SK-N-SH (cell line): ENCODE measurements around the gene DECR2. TPM values are rescaled to one million over a fixed set of nuclear protein-coding genes. Genes with fewer than 3 reads are reported as not detected.

ENCODE experiments used
- CTCF ChIA-PET: fragments of 300-600, 350-600 bp; formaldehyde crosslinking; extraction: SDS; loops from one replicate; lab custom pipeline; 2021; lab: Yijun Ruan, JAX
- POLR2A ChIA-PET: fragments of 350-600 bp; sonication (Branson Sonifier 250); formaldehyde crosslinking; extraction: SDS; loops from one replicate; lab custom pipeline; 2020; ENCODE audit warnings: antibody characterized with exemption, inconsistent platforms; lab: Yijun Ruan, JAX
- DNase-seq: peaks from one replicate; pipeline ENCODE4 v3.0.0; 2012
- H2AFZ ChIP-seq: fragments of 200-600 bp; sonication (generic); 2 replicates; pipeline ENCODE4 v1.8.1; 2016; ENCODE audit warnings: antibody characterized with exemption, mild to moderate bottlenecking, low read depth
- H3F3A ChIP-seq: fragments of 200-600 bp; sonication (generic); replicated peaks from 2 replicates; pipeline ENCODE3; 2016; ENCODE audit warnings: antibody characterized with exemption, mild to moderate bottlenecking; ENCODE audit not compliant: insufficient read depth
- H3K27ac ChIP-seq, 2 experiments: fragments of 200-500 bp in 1 of 2; fragments of 200-600 bp in 1 of 2; sonication (Bioruptor generic) in 1 of 2; sonication (generic), shearing (Covaris generic) in 1 of 2; 2 replicates each; pipeline versions ENCODE4 v1.5.1 to v1.6.1; 2014 to 2016; ENCODE audit warnings: low read depth in 2 of 2, inconsistent platforms in 1 of 2, low read length in 1 of 2, mild to moderate bottlenecking in 1 of 2, mixed read lengths in 1 of 2
- H3K27me3 ChIP-seq: fragments of 200-600 bp; sonication (generic), shearing (Covaris generic); 2 replicates; pipeline ENCODE4 v1.6.1; 2016; ENCODE audit warnings: mixed run types; ENCODE audit not compliant: insufficient read depth
- H3K36me3 ChIP-seq, 2 experiments: fragments of 200-500 bp in 1 of 2; fragments of 200-600 bp in 1 of 2; sonication (Bioruptor generic) in 1 of 2; sonication (generic) in 1 of 2; replicated peaks in 1 of 2; 2 replicates each; pipeline versions ENCODE3 to v1.5.1; 2014 to 2016; ENCODE audit warnings: low read length in 1 of 2, mild to moderate bottlenecking in 1 of 2; ENCODE audit not compliant: insufficient read depth in 2 of 2, control insufficient read depth in 1 of 2
- H3K4me1 ChIP-seq, 2 experiments: fragments of 200-500 bp in 1 of 2; fragments of 200-600 bp in 1 of 2; sonication (Bioruptor generic) in 1 of 2; sonication (generic), shearing (Covaris generic) in 1 of 2; 2 replicates each; pipeline versions ENCODE4 v1.5.1 to v1.6.1; 2014 to 2016; ENCODE audit warnings: low read depth in 1 of 2, low read length in 1 of 2, mixed run types in 1 of 2; ENCODE audit not compliant: insufficient read depth in 2 of 2, control insufficient read depth in 1 of 2
- H3K4me2 ChIP-seq: fragments of 200-600 bp; sonication (generic), shearing (Covaris generic); 2 replicates; pipeline ENCODE4 v1.6.1; 2017; ENCODE audit warnings: mixed run types
- H3K4me3 ChIP-seq, 2 experiments: fragments of 200-500 bp in 1 of 2; fragments of 200-600 bp in 1 of 2; sonication (Bioruptor generic) in 1 of 2; sonication (generic), shearing (Covaris generic) in 1 of 2; 2 replicates each; pipeline versions ENCODE4 v1.5.1 to v1.8.1; 2014 to 2016; ENCODE audit warnings: low read depth in 2 of 2, inconsistent platforms in 1 of 2, low read length in 1 of 2, mild to moderate bottlenecking in 1 of 2, mixed read lengths in 1 of 2, moderate library complexity in 1 of 2
- H3K79me2 ChIP-seq: fragments of 200-600 bp; sonication (generic); 2 replicates; pipeline ENCODE4 v1.8.1; 2017; ENCODE audit warnings: mild to moderate bottlenecking; ENCODE audit not compliant: insufficient read depth
- H3K9ac ChIP-seq: fragments of 200-600 bp; sonication (generic); 2 replicates; pipeline ENCODE4 v1.6.1; 2017; ENCODE audit warnings: mixed run types
- H3K9me2 ChIP-seq: fragments of 200-600 bp; sonication (generic); 2 replicates; pipeline ENCODE4 v1.6.1; 2017; ENCODE audit warnings: mixed run types
- H3K9me3 ChIP-seq: fragments of 200-600 bp; sonication (generic); 2 replicates; pipeline ENCODE4 v1.6.1; 2017; ENCODE audit warnings: mixed run types, mild to moderate bottlenecking, moderate library complexity
- H4K20me1 ChIP-seq: fragments of 200-600 bp; sonication (generic); 2 replicates; pipeline ENCODE4 v1.6.1; 2017; ENCODE audit warnings: mild to moderate bottlenecking, mixed run types; ENCODE audit not compliant: insufficient read depth
- CHD2 ChIP-seq: fragments of 150-350 bp; IDR thresholded peaks from 2 replicates; pipeline ENCODE4 v1.6.1; 2018; ENCODE audit warnings: low read length; ENCODE audit not compliant: partially characterized antibody
- CTCF ChIP-seq: fragments of 200-600 bp; sonication (generic); IDR thresholded peaks from 2 replicates; pipeline ENCODE4 v1.6.1; 2017; ENCODE audit warnings: antibody characterized with exemption, mild to moderate bottlenecking, moderate library complexity
- EP300 ChIP-seq, 2 experiments: IDR thresholded peaks; 2 replicates each; pipeline versions ENCODE4 v1.4.0 to v1.6.1; 2012; ENCODE audit warnings: borderline replicate concordance in 1 of 2, low read depth in 1 of 2, low read length in 1 of 2
- EZH2phosphoT487 ChIP-seq: fragments of 200-600 bp; sonication (generic); IDR thresholded peaks from 2 replicates; pipeline ENCODE4 v1.6.1; 2017; ENCODE audit warnings: low read depth, mixed run types, mild to moderate bottlenecking, antibody characterized with exemption, moderate library complexity, borderline replicate concordance
- FOXJ3 ChIP-seq: sonication (generic); formaldehyde crosslinking; IDR thresholded peaks from 2 replicates; pipeline ENCODE4 v1.5.1; 2020; ENCODE audit warnings: mild to moderate bottlenecking, missing genetic modification reagents
- GATA2 ChIP-seq: sonication (generic); formaldehyde crosslinking; IDR thresholded peaks from 2 replicates; pipeline ENCODE4 v1.5.0; 2020; ENCODE audit warnings: mild to moderate bottlenecking, missing genetic modification reagents
- IRF3 ChIP-seq: fragments of 150-350 bp; IDR thresholded peaks from 2 replicates; pipeline ENCODE4 v1.6.1; 2016; ENCODE audit warnings: mild to moderate bottlenecking, low read depth, low read length
- JUND ChIP-seq: IDR thresholded peaks from 2 replicates; pipeline ENCODE4 v1.4.0; 2012
- MXI1 ChIP-seq: IDR thresholded peaks from 2 replicates; pipeline ENCODE4 v1.6.1; 2012; ENCODE audit warnings: mild to moderate bottlenecking, low read depth, low read length, improper control_type of control experiment
- NRF1 ChIP-seq: IDR thresholded peaks from 2 replicates; pipeline ENCODE4 v1.6.1; 2012; ENCODE audit warnings: low read depth, mild to moderate bottlenecking, low read length
- PBX3 ChIP-seq: IDR thresholded peaks from 2 replicates; pipeline ENCODE4; 2012
- RFX5 ChIP-seq: IDR thresholded peaks from 2 replicates; pipeline ENCODE4 v1.6.1; 2012; ENCODE audit warnings: mild to moderate bottlenecking, improper control_type of control experiment, low read length
- RXRA ChIP-seq: IDR thresholded peaks from 2 replicates; pipeline ENCODE4 v1.4.0; 2012; ENCODE audit warnings: low read depth, mild to moderate bottlenecking, borderline replicate concordance
- SIN3A ChIP-seq: IDR thresholded peaks from 2 replicates; pipeline ENCODE4 v1.6.1; 2012; ENCODE audit warnings: low read depth, mild to moderate bottlenecking, low read length, moderate library complexity, borderline replicate concordance
- TAF1 ChIP-seq: IDR thresholded peaks from 2 replicates; pipeline ENCODE4 v1.6.1; 2012; ENCODE audit warnings: low read depth, mild to moderate bottlenecking, low read length, moderate library complexity, borderline replicate concordance
- TEAD4 ChIP-seq: IDR thresholded peaks from 2 replicates; pipeline ENCODE4 v1.4.0; 2012; ENCODE audit warnings: mild to moderate bottlenecking, borderline replicate concordance; ENCODE audit not compliant: insufficient read depth
- YY1 ChIP-seq: IDR thresholded peaks from 2 replicates; pipeline ENCODE4 v1.4.0; 2012; ENCODE audit warnings: low read depth, mild to moderate bottlenecking
- ZBTB33 ChIP-seq: IDR thresholded peaks from 2 replicates; pipeline ENCODE4 v1.4.0; 2012; ENCODE audit warnings: low read depth, borderline replicate concordance
- WGBS: methylation state at CpG from one replicate; pipeline ENCODE4 v1.1.6; 2017; ENCODE audit warnings: low lambda C conversion rate; 5-methylcytosine and 5-hydroxymethylcytosine counted together
- polyA plus RNA-seq, 3 experiments: library from polyadenylated mRNA; depleted of rRNA; stranded (reverse); fragments of >200 nt; gene quantifications; 2 replicates each; pipeline ENCODE4 v1.2.3, GENCODE V29; 2012

DECR2 gene
- polyA plus RNA-seq, 1 of the 3 experiments (the other 2 are of a cell fraction): 53.0 TPM

GRCh38 chr16:450785-451512 is 49.3 kb downstream of the DECR2 start:
- Histone ChIP-seq H3K36me3 (no peaks in the 10 kb centered on the region), H2AFZ (no peak overlapping the region), H3K4me1 (peaks cover 0 to 5% of the 10 kb centered on the region in 2 experiments; a peak in 1 of 4 replicates), H3K9ac (no peak overlapping the region), H3F3A (no peaks in the 10 kb centered on the region), H3K27me3 (no peaks in the 10 kb centered on the region), H3K4me3 (no peak overlapping the region), H3K27ac (no peak overlapping the region), H3K9me3 (no peaks in the 10 kb centered on the region), H3K4me2 (no peak overlapping the region), H3K79me2 (peaks cover 62% of the 10 kb centered on the region), H4K20me1 (peaks cover 9% of the 10 kb centered on the region; the same call in 1 of the 2 replicates), H3K9me2 (no peaks in the 10 kb centered on the region)
- POLR2A ChIA-PET: no interaction called here
- 87% methylated on average over 14 of the region's 14 CpGs for WGBS
- TF ChIP-seq SIN3A (no peak), EP300 (IDR thresholded peaks at IDR 0.05; ENCODE audit: borderline replicate concordance in 1 of 2, low read depth in 1 of 2, low read length in 1 of 2) (no peak), EZH2phosphoT487 (no peak), CTCF (no peak), IRF3 (no peak), TEAD4 (no peak), RFX5 (no peak), ZBTB33 (no peak), TAF1 (no peak), JUND (no peak), YY1 (no peak), GATA2 (CRISPR knock-in tag) (no peak), PBX3 (no peak), CHD2 (no peak), FOXJ3 (CRISPR knock-in tag) (no peak), NRF1 (no peak), RXRA (no peak), MXI1 (no peak)
- no peak for DNase-seq
- CTCF ChIA-PET: interaction anchor here (0.6 to 0.7 kb wide), 2 partner anchors 37 to 96 kb away, joined by 3 read pairs; no protein-coding TSS in a partner anchor
